Measurements from ENCODE around the gene TOM1.
"Not testable (repeated sequence)": the region's sequence is repeated elsewhere in the genome, so short reads cannot be mapped to it uniquely, and the experiment has no call there.

The TOM1 gene

DNA sequence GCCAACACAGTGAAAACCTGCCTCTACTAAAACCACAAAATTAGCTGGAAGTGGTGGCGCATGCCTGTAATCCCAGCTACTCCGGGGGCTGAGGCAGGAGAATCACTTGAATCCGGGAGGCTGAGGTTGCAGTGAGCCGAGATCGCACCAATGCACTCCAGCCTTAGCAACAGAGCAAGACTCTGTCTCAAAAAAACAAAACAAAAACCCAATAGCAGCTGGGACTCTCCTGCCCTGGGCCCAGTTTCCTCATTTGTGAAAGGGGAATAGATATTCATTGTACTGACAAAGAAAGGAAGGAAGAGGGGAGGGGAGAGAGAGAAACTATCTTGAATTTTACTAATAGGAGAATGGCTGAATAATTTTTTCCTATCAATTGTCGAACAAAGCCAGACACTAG lies 96.9 kb downstream of the TOM1 start:
- not testable (repeated sequence) for DNase-seq (ENCODE audit: low spot score)

DNA sequence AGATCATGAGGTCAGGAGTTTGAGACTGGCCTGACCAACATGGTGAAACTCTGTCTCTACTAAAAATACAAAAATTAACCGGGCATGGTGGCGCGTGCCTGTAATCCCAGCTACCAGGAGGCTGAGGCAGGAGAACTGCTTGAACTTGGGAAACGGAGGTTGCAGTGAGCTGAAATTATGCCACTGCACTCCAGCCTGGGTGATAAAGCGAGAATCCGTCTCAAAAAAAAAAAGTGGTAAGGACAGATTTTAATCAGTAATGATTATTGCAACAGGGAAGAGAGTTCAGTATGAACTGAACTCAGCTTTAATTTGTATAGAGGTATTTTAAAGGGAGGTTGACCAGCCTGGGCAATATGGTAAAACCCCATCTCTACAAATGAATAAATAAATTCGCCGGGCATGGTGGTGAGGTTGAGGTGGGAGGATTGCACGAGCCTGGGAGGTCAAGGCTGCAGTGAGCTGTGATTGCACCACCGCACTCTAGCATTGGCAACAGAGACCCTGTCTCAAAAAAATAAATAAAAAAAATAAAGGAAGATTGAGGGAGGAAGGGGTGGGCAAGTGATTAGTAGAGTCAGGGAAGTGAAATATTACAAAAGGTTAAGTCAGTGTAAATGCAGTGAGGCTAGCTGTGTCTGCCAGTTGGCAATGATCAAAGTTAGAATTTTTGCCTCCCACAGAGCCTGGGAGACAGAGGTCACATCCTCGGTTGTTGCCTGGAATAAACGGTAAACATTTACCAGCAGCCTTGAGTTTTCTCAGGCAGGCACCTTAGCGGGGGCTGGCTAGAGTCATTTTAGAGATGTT lies 97.6 kb downstream of the TOM1 start:
- no peak for DNase-seq (ENCODE audit: low spot score)
